ENCODE results near the gene FBXO36.

Gene FBXO36

GRCh38 chr2:230023313-230023712, 101.0 kb downstream of the FBXO36 start:
- no peaks in the 10 kb centered on the region for H3K36me3 ChIP-seq (replicated peaks; ENCODE audit: insufficient read depth, low read length)
- no peaks in the 10 kb centered on the region for H3K27me3 ChIP-seq (replicated peaks; ENCODE audit: insufficient read depth, low read length)
- H3K9me3 ChIP-seq (replicated peaks; ENCODE audit: insufficient read depth, low read length) = no peaks in the 10 kb centered on the region
- no peaks in the 10 kb centered on the region for H3K79me2 ChIP-seq (ENCODE audit: low read length)
- H3K4me3 ChIP-seq (ENCODE audit: low read length) = no peak overlapping the region
- no peaks in the 10 kb centered on the region for H3K9me2 ChIP-seq (replicated peaks; ENCODE audit: insufficient read depth, low read length)
- DNase-seq = no peak
- no peak overlapping the region for H3K4me2 ChIP-seq (ENCODE audit: low read depth, low read length)
- H3F3A ChIP-seq (ENCODE audit: insufficient read depth, low read length) = no peaks in the 10 kb centered on the region
- H3K9ac ChIP-seq (ENCODE audit: low read length) = no peak overlapping the region
- TF ChIP-seq EZH2phosphoT487 (IDR thresholded peaks at IDR 0.05; ENCODE audit: low read length) = no peak
- TF ChIP-seq EZH2 (optimal IDR thresholded peaks at IDR 0.05; ENCODE audit: low read depth, low read length) = no peak
- no peak for TF ChIP-seq CTCF (IDR thresholded peaks at IDR 0.05; ENCODE audit: low read length)
- no peak overlapping the region for H2AFZ ChIP-seq (ENCODE audit: low read length)
- H3K4me1 ChIP-seq (ENCODE audit: low read length) = no peaks in the 10 kb centered on the region
- no peak overlapping the region for H3K27ac ChIP-seq (ENCODE audit: low read length)
- H4K20me1 ChIP-seq (ENCODE audit: insufficient read depth, low read length) = no peaks in the 10 kb centered on the region

- TF ChIP-seq CTCF (IDR thresholded peaks at IDR 0.05; ENCODE audit: low read length) (no peak), EZH2 (optimal IDR thresholded peaks at IDR 0.05; ENCODE audit: low read depth, low read length) (no peak)
- H3K27ac ChIP-seq (ENCODE audit: low read length) = no peak overlapping the region
- no peaks in the 10 kb centered on the region for H3F3A ChIP-seq (ENCODE audit: insufficient read depth, low read length)
- H2AFZ ChIP-seq (ENCODE audit: low read length) = no peak overlapping the region
- no peak overlapping the region for H3K4me2 ChIP-seq (ENCODE audit: low read depth, low read length)
- no peak overlapping the region for H3K4me3 ChIP-seq (ENCODE audit: low read length)
- H4K20me1 ChIP-seq (ENCODE audit: insufficient read depth, low read length) = no peaks in the 10 kb centered on the region
- no peaks in the 10 kb centered on the region for H3K79me2 ChIP-seq (ENCODE audit: low read length)
- H3K9me3 ChIP-seq (replicated peaks; ENCODE audit: insufficient read depth, low read length) = no peaks in the 10 kb centered on the region
- DNase-seq = no peak
- no peaks in the 10 kb centered on the region for H3K27me3 ChIP-seq (replicated peaks; ENCODE audit: insufficient read depth, low read length)
- no peaks in the 10 kb centered on the region for H3K4me1 ChIP-seq (ENCODE audit: low read length)
- H3K9ac ChIP-seq (ENCODE audit: low read length) = no peak overlapping the region
- H3K36me3 ChIP-seq (replicated peaks; ENCODE audit: insufficient read depth, low read length) = no peaks in the 10 kb centered on the region
- H3K9me2 ChIP-seq (replicated peaks; ENCODE audit: insufficient read depth, low read length) = no peaks in the 10 kb centered on the region
These were observed 119.9 kb downstream of the FBXO36 start for GRCh38 chr2:230042195-230042594.

GRCh38 chr2:230043025-230043424, 120.7 kb downstream of the FBXO36 start:
- Histone ChIP-seq H3K4me3 (ENCODE audit: low read length) (no peak overlapping the region), H3K4me1 (ENCODE audit: low read length) (no peaks in the 10 kb centered on the region), H3K36me3 (replicated peaks; ENCODE audit: insufficient read depth, low read length) (no peaks in the 10 kb centered on the region), H3F3A (ENCODE audit: insufficient read depth, low read length) (no peaks in the 10 kb centered on the region), H3K27ac (ENCODE audit: low read length) (no peak overlapping the region), H3K4me2 (ENCODE audit: low read depth, low read length) (no peak overlapping the region), H3K27me3 (replicated peaks; ENCODE audit: insufficient read depth, low read length) (no peaks in the 10 kb centered on the region), H2AFZ (ENCODE audit: low read length) (no peak overlapping the region), H3K79me2 (ENCODE audit: low read length) (no peaks in the 10 kb centered on the region), H3K9me3 (replicated peaks; ENCODE audit: insufficient read depth, low read length) (no peaks in the 10 kb centered on the region), H3K9ac (ENCODE audit: low read length) (no peak overlapping the region), H3K9me2 (replicated peaks; ENCODE audit: insufficient read depth, low read length) (no peaks in the 10 kb centered on the region), H4K20me1 (ENCODE audit: insufficient read depth, low read length) (no peaks in the 10 kb centered on the region)
- no peak for DNase-seq
- TF ChIP-seq EZH2phosphoT487 (IDR thresholded peaks at IDR 0.05; ENCODE audit: low read length) = no peak
- TF ChIP-seq EZH2 (optimal IDR thresholded peaks at IDR 0.05; ENCODE audit: low read depth, low read length) = no peak
- TF ChIP-seq CTCF (IDR thresholded peaks at IDR 0.05; ENCODE audit: low read length) = no peak

All from MM.1S (cell line).